Fibroblast of the aortic adventitia (primary cell): Measurements from ENCODE around the gene FIG4. TPM values are rescaled to one million over a fixed set of nuclear protein-coding genes. Genes with fewer than 3 reads are reported as not detected.

Experiments
- DNase-seq: peaks from one replicate; pipeline ENCODE4 v3.0.0-alpha.2; 2010; ENCODE audit warnings: low read depth
- H3K4me3 ChIP-seq: 2 replicates; pipeline ENCODE4 v1.5.1; 2011; ENCODE audit warnings: low read depth, mild to moderate bottlenecking, control low read depth, low read length, moderate library complexity
- CTCF ChIP-seq: IDR thresholded peaks from 2 replicates; pipeline ENCODE4 v1.5.1; 2011; ENCODE audit warnings: mild to moderate bottlenecking, low read length, control low read depth, inconsistent platforms; ENCODE audit not compliant: insufficient read depth
- total RNA-seq: library from RNA; depleted of rRNA; stranded (reverse); fragments of >200 nt; gene quantifications from 2 replicates; pipeline ENCODE4 v1.2.3, GENCODE V29; 2012; ENCODE audit warnings: low replicate concordance

FIG4 gene
- total RNA-seq, 1 donor = 28.0 TPM

DNA sequence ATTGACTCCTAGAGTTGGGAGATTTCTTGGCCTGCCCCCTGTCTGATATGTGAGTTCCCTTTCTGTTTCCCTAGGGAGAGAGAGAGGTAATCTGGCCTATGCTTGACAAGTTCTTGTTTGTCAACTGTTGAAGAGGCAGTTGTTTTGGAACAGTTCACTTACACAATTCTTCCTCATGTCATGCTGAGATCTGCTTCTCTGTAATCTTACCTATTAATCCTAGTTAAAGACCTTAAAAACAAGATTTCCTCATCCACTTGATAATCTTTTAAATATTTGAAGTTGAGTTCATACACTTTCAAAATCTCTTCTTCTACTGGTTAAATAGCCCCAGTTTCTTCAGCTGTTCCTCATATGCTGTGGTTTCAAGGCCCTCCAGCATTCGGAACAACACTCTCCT lies 89.9 kb downstream of the FIG4 start:
- no peak for DNase-seq
- TF ChIP-seq CTCF = no peak

DNA sequence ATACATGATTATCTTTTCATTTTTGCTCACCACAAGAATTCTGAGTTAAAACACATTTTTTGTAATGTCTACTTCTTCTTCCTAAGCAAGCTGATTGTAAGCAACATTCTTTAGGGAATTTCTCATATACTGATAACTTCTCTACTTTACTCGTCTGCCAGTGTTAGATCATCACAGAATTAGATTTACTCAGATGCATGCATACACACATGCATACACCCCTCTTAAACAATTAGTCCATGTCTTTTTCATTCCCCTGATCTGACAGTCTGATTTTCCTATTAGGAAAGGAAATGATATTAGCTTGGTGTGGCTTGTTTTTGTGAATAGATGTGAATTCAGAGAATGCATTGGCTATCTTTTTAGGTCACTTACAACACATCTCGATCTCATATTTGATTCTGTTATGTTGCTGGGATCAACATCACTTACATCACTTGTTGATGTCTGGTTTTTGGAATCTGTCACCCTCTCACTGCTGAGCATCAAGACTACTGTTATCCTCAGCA lies 91.4 kb downstream of the FIG4 start:
- DNase-seq = peak; percentile 76
- no peak for TF ChIP-seq CTCF
- no peak overlapping the region for H3K4me3 ChIP-seq

More for the DNA sequence above, 89.9 kb downstream of the FIG4 start:
- no peak overlapping the region for H3K4me3 ChIP-seq

- TF ChIP-seq CTCF = peak; percentile 21
- DNase-seq = peak; percentile 17
- H3K4me3 ChIP-seq = no peak overlapping the region
Observed at GRCh38 chr6:109783250-109783986, 92.3 kb downstream of the FIG4 start.

DNA sequence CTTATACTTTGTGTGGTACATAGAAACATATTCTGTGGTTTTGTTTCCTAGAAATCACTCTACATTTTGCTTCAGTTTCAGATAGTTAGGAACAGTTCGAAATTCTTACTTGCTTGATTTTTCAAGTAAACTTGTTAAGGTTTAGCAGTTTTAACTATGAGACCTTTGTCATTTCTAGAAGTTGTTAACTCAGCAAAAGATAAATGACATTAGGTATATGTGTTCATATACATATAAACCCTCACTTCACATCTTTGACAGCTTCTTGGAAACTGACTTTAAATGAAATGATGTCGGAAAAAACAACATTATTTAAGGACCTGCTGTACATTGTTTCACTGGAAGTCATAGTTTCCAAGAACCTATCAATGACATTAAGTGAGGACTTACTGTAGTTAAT lies 96.2 kb downstream of the FIG4 start:
- no peak overlapping the region for H3K4me3 ChIP-seq
- no peak for DNase-seq
- TF ChIP-seq CTCF = no peak

- peak; percentile 94 for DNase-seq
- TF ChIP-seq CTCF = no peak
- H3K4me3 ChIP-seq = no peak overlapping the region
Observed at GRCh38 chr6:109788687-109789086, 97.6 kb downstream of the FIG4 start.

- DNase-seq = peak; percentile 76
- TF ChIP-seq CTCF = no peak
- no peak overlapping the region for H3K4me3 ChIP-seq
Observed at GRCh38 chr6:109790131-109790530, 99.0 kb downstream of the FIG4 start.

- no peak for TF ChIP-seq CTCF
- no peak overlapping the region for H3K4me3 ChIP-seq
- DNase-seq = no peak
Observed at GRCh38 chr6:109791301-109791700, 100.2 kb downstream of the FIG4 start.
